ENCODE measurements around the gene PPP2R5E. TPM values are rescaled to one million over a fixed set of nuclear protein-coding genes. Genes with fewer than 3 reads are reported as not detected.

PPP2R5E gene
- total and polyA plus RNA-seq, 2 of the 8 experiments (the other 6 are each of a cell fraction or from before 2014, with no cell fraction given) = 6.8 to 64.6 TPM

GRCh38 chr14:63387711-63388110, 155.5 kb downstream of the PPP2R5E start (continued):
- TF ChIP-seq BCL11A (IDR thresholded peaks at IDR 0.05; ENCODE audit: low read depth in 2 of 2, low read length in 2 of 2) = no peak

Measured in H1 (cell line).